ENCODE data around the gene BMP15. TPM values are rescaled to one million over a fixed set of nuclear protein-coding genes. Genes with fewer than 3 reads are reported as not detected.
A peak's percentile ranks its signal among the peaks of the same experiment; 100 is the strongest.

Gene BMP15
- total and polyA plus RNA-seq, 2 of the 8 experiments (the other 6 are each of a cell fraction or from before 2014, with no cell fraction given), result not detected

DNA sequence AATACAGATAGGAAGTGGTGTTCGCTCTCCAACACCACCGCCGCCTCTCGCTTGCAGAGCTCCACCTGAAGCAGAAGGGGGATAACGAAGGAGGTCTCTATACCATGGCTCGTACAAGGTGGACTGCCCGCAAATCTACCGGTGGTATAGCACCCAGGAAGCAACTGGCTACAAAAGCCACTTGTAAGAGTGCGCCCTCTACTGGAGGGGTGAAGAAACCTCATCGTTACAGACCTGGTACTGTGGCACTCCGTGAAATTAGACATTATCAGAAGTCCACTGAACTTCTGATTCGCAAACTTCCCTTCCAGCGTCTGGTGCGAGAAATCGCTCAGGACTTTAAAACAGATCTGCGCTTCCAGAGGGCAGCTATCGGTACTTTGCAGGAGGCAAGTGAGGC, 5.2 kb upstream of the BMP15 start:
- Histone ChIP-seq H2BK15ac (ENCODE audit: low read length) (no peak overlapping the region), H2BK20ac (ENCODE audit: low read length) (no peak overlapping the region), H4K20me1 (replicated peaks in 1 of 2; ENCODE audit: control insufficient read depth in 1 of 2, insufficient read depth in 2 of 2, low read length in 2 of 2) (no peaks in the 10 kb centered on the region), H3K23ac (ENCODE audit: insufficient read length) (no peak overlapping the region), H3K79me1 (ENCODE audit: low read depth, low read length) (no peaks in the 10 kb centered on the region), H2AK5ac (ENCODE audit: low read depth, low read length) (no peak overlapping the region), H4K91ac (replicated peaks; ENCODE audit: insufficient read length, low read length) (no peak overlapping the region), H3K4me2 (ENCODE audit: insufficient read depth in 1 of 2, low read depth in 2 of 2, low read length in 2 of 2) (no peak overlapping the region), H3K14ac (ENCODE audit: insufficient read length) (no peak overlapping the region), H3K4me1 (replicated peaks in 1 of 4; ENCODE audit: control insufficient read depth in 3 of 4, insufficient read depth in 4 of 4, low read length in 3 of 4) (no peaks in the 10 kb centered on the region), H3K23me2 (ENCODE audit: low read depth, low read length) (no peaks in the 10 kb centered on the region), H4K5ac (ENCODE audit: insufficient read length, low read depth, low read length) (no peak overlapping the region), H3K27ac (ENCODE audit: low read depth, low read length) (no peak overlapping the region), H3K18ac (ENCODE audit: extremely low read depth, low read length) (no peak overlapping the region), H2BK5ac (ENCODE audit: low read depth, low read length) (no peak overlapping the region), H3K9ac (replicated peaks in 1 of 4; ENCODE audit: extremely low read depth in 1 of 4, low read depth in 3 of 4, low read length in 3 of 4) (no peak overlapping the region), H2BK120ac (replicated peaks; ENCODE audit: low read depth, low read length) (no peak overlapping the region), H3K27me3 (replicated peaks in 1 of 4; ENCODE audit: control insufficient read depth in 3 of 4, extremely low read depth in 1 of 4, insufficient read depth in 3 of 4, low read length in 3 of 4) (no peaks in the 10 kb centered on the region), H3K36me3 (ENCODE audit: control insufficient read depth in 2 of 4, insufficient read depth in 4 of 4, low read length in 3 of 4) (no peaks in the 10 kb centered on the region), H4K8ac (ENCODE audit: extremely low read depth, insufficient read depth, low read length) (no peak overlapping the region), H3K79me2 (ENCODE audit: control insufficient read depth in 1 of 2, insufficient read depth in 2 of 2, low read length in 2 of 2) (no peaks in the 10 kb centered on the region), H3K4me3 (ENCODE audit: extremely low read depth in 1 of 4, insufficient read depth in 2 of 4, low read depth in 3 of 4, low read length in 4 of 4) (no peak overlapping the region), H3K4ac (replicated peaks; ENCODE audit: insufficient read length, low read depth, low read length) (no peak overlapping the region), H3K9me3 (ENCODE audit: insufficient read depth in 2 of 2, low read depth in 1 of 2, low read length in 1 of 2) (no peaks in the 10 kb centered on the region), H3K56ac (replicated peaks; ENCODE audit: insufficient read length, low read depth, low read length) (no peak overlapping the region), H2BK12ac (ENCODE audit: low read depth, low read length) (no peak overlapping the region), H2AFZ (ENCODE audit: low read length) (no peak overlapping the region)
- DNase-seq (ENCODE audit: low read depth in 1 of 2, low spot score in 2 of 2) (peak in 1 of 2 experiments; percentile 49), FAIRE-seq (peak; percentile 86)
- no peak for TF ChIP-seq CEBPB (IDR thresholded peaks at IDR 0.05; ENCODE audit: low read depth, low read length)
- TF ChIP-seq ZNF274 (IDR thresholded peaks at IDR 0.05; ENCODE audit: borderline replicate concordance, extremely low read depth, low read length), result no peak
- TF ChIP-seq, protein P1, sequence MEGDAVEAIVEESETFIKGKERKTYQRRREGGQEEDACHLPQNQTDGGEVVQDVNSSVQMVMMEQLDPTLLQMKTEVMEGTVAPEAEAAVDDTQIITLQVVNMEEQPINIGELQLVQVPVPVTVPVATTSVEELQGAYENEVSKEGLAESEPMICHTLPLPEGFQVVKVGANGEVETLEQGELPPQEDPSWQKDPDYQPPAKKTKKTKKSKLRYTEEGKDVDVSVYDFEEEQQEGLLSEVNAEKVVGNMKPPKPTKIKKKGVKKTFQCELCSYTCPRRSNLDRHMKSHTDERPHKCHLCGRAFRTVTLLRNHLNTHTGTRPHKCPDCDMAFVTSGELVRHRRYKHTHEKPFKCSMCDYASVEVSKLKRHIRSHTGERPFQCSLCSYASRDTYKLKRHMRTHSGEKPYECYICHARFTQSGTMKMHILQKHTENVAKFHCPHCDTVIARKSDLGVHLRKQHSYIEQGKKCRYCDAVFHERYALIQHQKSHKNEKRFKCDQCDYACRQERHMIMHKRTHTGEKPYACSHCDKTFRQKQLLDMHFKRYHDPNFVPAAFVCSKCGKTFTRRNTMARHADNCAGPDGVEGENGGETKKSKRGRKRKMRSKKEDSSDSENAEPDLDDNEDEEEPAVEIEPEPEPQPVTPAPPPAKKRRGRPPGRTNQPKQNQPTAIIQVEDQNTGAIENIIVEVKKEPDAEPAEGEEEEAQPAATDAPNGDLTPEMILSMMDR (IDR thresholded peaks at IDR 0.05; ENCODE audit: control extremely low read depth in 1 of 3, insufficient read depth in 1 of 3, low read depth in 1 of 3, low read length in 3 of 3), result peak in 2 of 3 experiments; percentile 16 to 42; a peak in 2 of 4 replicates
- no peak for TF ChIP-seq RNF2 (IDR thresholded peaks at IDR 0.05; ENCODE audit: borderline replicate concordance, low read depth, low read length, missing control alignments, poor library complexity, severe bottlenecking)
- peak; percentile 21 to 26; a peak in 1 of 4 replicates for TF ChIP-seq RAD21 (IDR thresholded peaks at IDR 0.05 in 1 of 2, conservative IDR thresholded peaks at IDR 0.05 in 1 of 2; ENCODE audit: low read depth in 2 of 2, low read length in 2 of 2)
- 91% methylated on average over 12 of the region's 17 CpGs; no CpG with 5 or more reads in 1 of the 2 experiments for WGBS, 2 experiments (ENCODE audit: extremely low coverage in 1 of 2, insufficient coverage in 1 of 2, insufficient read length in 1 of 2, insufficient replicate concordance in 2 of 2, low coverage in 1 of 2, low lambda C conversion rate in 2 of 2, missing lambda C conversion rate in 1 of 2)
- ChIA-PET CTCF (ENCODE audit: partially characterized antibody) (interaction anchor here (0.6 to 3.9 kb wide), 10 partner anchors 11 to 560 kb away, joined by 3 to 13 read pairs (median 4); no protein-coding TSS in a partner anchor), POLR2A (ENCODE audit: partially characterized antibody) (no interaction called here)

Measured in H1 (cell line).